H1 (cell line): ENCODE measurements around the gene SLC6A12. TPM values are rescaled to one million over a fixed set of nuclear protein-coding genes. Genes with fewer than 3 reads are reported as not detected.
A peak's percentile ranks its signal among the peaks of the same experiment; 100 is the strongest.

Source experiments
- CTCF ChIA-PET: fragments of 300-600 bp; sonication (Branson Sonifier 250); formaldehyde crosslinking; loops from one replicate; lab custom pipeline; 2021; ENCODE audit not compliant: partially characterized antibody; lab: Charles Lee
- POLR2A ChIA-PET: fragments of 300-600 bp; sonication (Branson Sonifier 250); formaldehyde crosslinking; loops from one replicate; lab custom pipeline; 2021; ENCODE audit warnings: inconsistent platforms; ENCODE audit not compliant: partially characterized antibody; lab: Charles Lee
- DNase-seq, 2 experiments: peaks; one replicate each; pipeline versions ENCODE4 v3.0.0 to v3.0.0-alpha.2; 2010 to 2022; ENCODE audit warnings: low spot score in 2 of 2, low read depth in 1 of 2, mixed read lengths in 1 of 2
- FAIRE-seq: peaks from 2 replicates; lab custom pipeline; 2011; peaks lifted over from hg19 to GRCh38; lab: Jason Lieb, UNC
- H2AFZ ChIP-seq: 2 replicates; pipeline ENCODE4 v1.8.1; 2012; ENCODE audit warnings: low read length, inconsistent platforms
- H2AK5ac ChIP-seq: 2 replicates; pipeline ENCODE4 v1.6.1; 2013; ENCODE audit warnings: low read depth, low read length
- H2BK120ac ChIP-seq: replicated peaks from 2 replicates; pipeline ENCODE3; 2013; ENCODE audit warnings: low read depth, low read length, inconsistent platforms
- H2BK12ac ChIP-seq: 2 replicates; pipeline ENCODE4 v1.6.1; 2013; ENCODE audit warnings: low read depth, low read length
- H2BK15ac ChIP-seq: 2 replicates; pipeline ENCODE4 v1.6.1; 2013; ENCODE audit warnings: low read length
- H2BK20ac ChIP-seq: 2 replicates; pipeline ENCODE4 v1.6.1; 2013; ENCODE audit warnings: low read length
- H2BK5ac ChIP-seq: 2 replicates; pipeline ENCODE4 v1.6.1; 2013; ENCODE audit warnings: low read depth, low read length
- H3K14ac ChIP-seq: 2 replicates; pipeline ENCODE4 v1.6.1; 2013; ENCODE audit warnings: inconsistent platforms; ENCODE audit not compliant: insufficient read length
- H3K18ac ChIP-seq: 2 replicates; pipeline ENCODE4 v1.6.1; 2013; ENCODE audit warnings: low read length; ENCODE audit errors: extremely low read depth
- H3K23ac ChIP-seq: 2 replicates; pipeline ENCODE4 v1.6.1; 2013; ENCODE audit warnings: inconsistent platforms; ENCODE audit not compliant: insufficient read length
- H3K23me2 ChIP-seq: 2 replicates; pipeline ENCODE4 v1.6.1; 2013; ENCODE audit warnings: low read depth, low read length
- H3K27ac ChIP-seq: 2 replicates; pipeline ENCODE4 v1.6.1; 2011; ENCODE audit warnings: low read depth, low read length, inconsistent platforms
- H3K27me3 ChIP-seq, 4 experiments: replicated peaks in 1 of 4; 1 replicate in 1 of 4; 2 replicates in 3 of 4; pipeline versions ENCODE4 v1.6.1 to v1.8.1; 2011 to 2013; ENCODE audit warnings: low read length in 3 of 4, mild to moderate bottlenecking in 3 of 4, inconsistent platforms in 2 of 4, mixed read lengths in 2 of 4, moderate library complexity in 1 of 4; ENCODE audit not compliant: control insufficient read depth in 3 of 4, insufficient read depth in 3 of 4; ENCODE audit errors: extremely low read depth in 1 of 4
- H3K36me3 ChIP-seq, 4 experiments: 2 replicates each; pipeline versions ENCODE4 v1.6.1 to v1.8.1; 2011 to 2013; ENCODE audit warnings: mild to moderate bottlenecking in 4 of 4, low read length in 3 of 4, moderate library complexity in 2 of 4, control low read depth in 1 of 4, inconsistent platforms in 1 of 4; ENCODE audit not compliant: insufficient read depth in 4 of 4, control insufficient read depth in 2 of 4
- H3K4ac ChIP-seq: replicated peaks from 2 replicates; pipeline ENCODE3; 2013; ENCODE audit warnings: low read length, low read depth, mixed read lengths, inconsistent platforms; ENCODE audit not compliant: insufficient read length
- H3K4me1 ChIP-seq, 4 experiments: replicated peaks in 1 of 4; 1 replicate in 1 of 4; 2 replicates in 3 of 4; pipeline versions ENCODE4 v1.6.1 to v1.8.1; 2011 to 2013; ENCODE audit warnings: low read length in 3 of 4, inconsistent platforms in 2 of 4, mixed read lengths in 1 of 4; ENCODE audit not compliant: insufficient read depth in 4 of 4, control insufficient read depth in 3 of 4
- H3K4me2 ChIP-seq, 2 experiments: 2 replicates each; pipeline versions ENCODE4 v1.6.1 to v1.8.1; 2011 to 2013; ENCODE audit warnings: low read depth in 2 of 2, low read length in 2 of 2, control low read depth in 1 of 2, inconsistent platforms in 1 of 2, mild to moderate bottlenecking in 1 of 2; ENCODE audit not compliant: insufficient read depth in 1 of 2
- H3K4me3 ChIP-seq, 4 experiments: fragments of 200-600, 300-600 bp in 1 of 4; sonication (generic), shearing (Covaris generic), sonication (Bioruptor Twin) in 1 of 4; 2 replicates each; pipeline versions ENCODE4 v1.5.1 to v1.8.1; 2011 to 2016; ENCODE audit warnings: low read length in 4 of 4, low read depth in 3 of 4, control low read depth in 2 of 4, inconsistent platforms in 2 of 4, mild to moderate bottlenecking in 2 of 4, mixed read lengths in 1 of 4, moderate library complexity in 1 of 4; ENCODE audit not compliant: insufficient read depth in 2 of 4; ENCODE audit errors: extremely low read depth in 1 of 4
- H3K56ac ChIP-seq: replicated peaks from 2 replicates; pipeline ENCODE3; 2013; ENCODE audit warnings: low read depth, mild to moderate bottlenecking, mixed read lengths, low read length, inconsistent platforms; ENCODE audit not compliant: insufficient read length
- H3K79me1 ChIP-seq: 2 replicates; pipeline ENCODE4 v1.6.1; 2013; ENCODE audit warnings: low read depth, low read length, control low read depth
- H3K79me2 ChIP-seq, 2 experiments: 2 replicates each; pipeline versions ENCODE4 v1.6.1 to v1.8.1; 2012 to 2013; ENCODE audit warnings: low read length in 2 of 2, mild to moderate bottlenecking in 2 of 2, inconsistent platforms in 1 of 2; ENCODE audit not compliant: insufficient read depth in 2 of 2, control insufficient read depth in 1 of 2
- H3K9ac ChIP-seq, 4 experiments: replicated peaks in 1 of 4; 1 replicate in 1 of 4; 2 replicates in 3 of 4; pipeline versions ENCODE4 v1.6.1 to v1.8.1; 2011 to 2013; ENCODE audit warnings: low read depth in 3 of 4, low read length in 3 of 4, control low read depth in 2 of 4, mild to moderate bottlenecking in 2 of 4, moderate library complexity in 2 of 4, inconsistent platforms in 1 of 4; ENCODE audit errors: extremely low read depth in 1 of 4
- H3K9me3 ChIP-seq, 2 experiments: 2 replicates each; pipeline versions ENCODE4 v1.6.1 to v1.8.1; 2012 to 2013; ENCODE audit warnings: mild to moderate bottlenecking in 2 of 2, moderate library complexity in 2 of 2, control low read depth in 1 of 2, inconsistent platforms in 1 of 2, low read depth in 1 of 2, low read length in 1 of 2, mixed read lengths in 1 of 2; ENCODE audit not compliant: insufficient read depth in 2 of 2
- H4K20me1 ChIP-seq, 2 experiments: replicated peaks in 1 of 2; 2 replicates each; pipeline versions ENCODE3 to v1.8.1; 2011 to 2013; ENCODE audit warnings: inconsistent platforms in 2 of 2, low read length in 2 of 2, mild to moderate bottlenecking in 1 of 2; ENCODE audit not compliant: insufficient read depth in 2 of 2, control insufficient read depth in 1 of 2
- H4K5ac ChIP-seq: 2 replicates; pipeline ENCODE4 v1.6.1; 2013; ENCODE audit warnings: low read length, low read depth, mixed read lengths, inconsistent platforms; ENCODE audit not compliant: insufficient read length
- H4K8ac ChIP-seq: 2 replicates; pipeline ENCODE4 v1.8.0; 2013; ENCODE audit warnings: mild to moderate bottlenecking, moderate library complexity, low read length, inconsistent platforms; ENCODE audit not compliant: insufficient read depth; ENCODE audit errors: extremely low read depth
- H4K91ac ChIP-seq: replicated peaks from 2 replicates; pipeline ENCODE3; 2013; ENCODE audit warnings: low read length, mixed read lengths, inconsistent platforms; ENCODE audit not compliant: insufficient read length
- CBX5 ChIP-seq: fragments of 300-800, 300-1000 bp; sonication (generic); IDR thresholded peaks from 2 replicates; pipeline ENCODE4 v1.7.1; 2016; ENCODE audit warnings: antibody characterized with exemption, low read length, low read depth
- GTF2F1 ChIP-seq: IDR thresholded peaks from 2 replicates; pipeline ENCODE4 v1.6.1; 2012; ENCODE audit warnings: low read depth, low read length, improper control_type of control experiment, borderline replicate concordance
- HDAC2 ChIP-seq, 2 experiments: fragments of 300-600 bp in 1 of 2; sonication (generic) in 1 of 2; IDR thresholded peaks; 2 replicates each; pipeline ENCODE4 v1.6.1; 2011 to 2012; ENCODE audit warnings: low read depth in 2 of 2, low read length in 2 of 2, mild to moderate bottlenecking in 2 of 2, moderate library complexity in 2 of 2, borderline replicate concordance in 1 of 2, inconsistent platforms in 1 of 2
- KDM4A ChIP-seq: IDR thresholded peaks from one replicate; pipeline ENCODE4 v1.7.1; 2012; ENCODE audit warnings: low read depth, mild to moderate bottlenecking, moderate library complexity, low read length, inconsistent platforms; ENCODE audit not compliant: severe bottlenecking
- RAD21 ChIP-seq, 2 experiments: IDR thresholded peaks in 1 of 2; conservative IDR thresholded peaks in 1 of 2; 2 replicates each; pipeline ENCODE4 v1.6.1; 2011; ENCODE audit warnings: low read depth in 2 of 2, low read length in 2 of 2, improper control_type of control experiment in 1 of 2, inconsistent platforms in 1 of 2, mild to moderate bottlenecking in 1 of 2, moderate library complexity in 1 of 2
- SP4 ChIP-seq: IDR thresholded peaks from 2 replicates; pipeline ENCODE4 v1.6.1; 2012; ENCODE audit warnings: low read length, inconsistent platforms
- WGBS, 2 experiments: shearing (Covaris generic) in 1 of 2; methylation state at CpG; one replicate each; pipeline versions ENCODE4 v1.1.6 to v1.1.7; 2013 to 2015; ENCODE audit warnings: low lambda C conversion rate in 2 of 2, mixed read lengths in 2 of 2, inconsistent platforms in 1 of 2, low coverage in 1 of 2, missing lambda C conversion rate in 1 of 2; ENCODE audit not compliant: insufficient replicate concordance in 2 of 2, insufficient coverage in 1 of 2, insufficient read length in 1 of 2; ENCODE audit errors: extremely low coverage in 1 of 2, missing lambda C conversion rate in 1 of 2; 5-methylcytosine and 5-hydroxymethylcytosine counted together
- polyA plus RNA-seq, 7 experiments: library from polyadenylated mRNA; depleted of rRNA in 3 of 7; stranded (reverse) in 5 of 7; unstranded in 2 of 7; fragments of >200 nt in 5 of 7; fragments of 200-250 nt in 2 of 7; gene quantifications; 1 replicate in 5 of 7; 2 replicates in 1 of 7; 4 replicates in 1 of 7; pipeline versions ENCODE4 v1.2.1 to v1.2.3, GENCODE V29; 2011 to 2013; ENCODE audit warnings: missing spikeins in 2 of 7, mixed read lengths in 2 of 7
- total RNA-seq: library from RNA; stranded (reverse); fragmentation: NEBNext Ultra II Directional; extraction: Animal tissue kit (Norgen Biotek cat#: 25700); gene quantifications from 2 replicates; pipeline ENCODE4 v1.2.1, GENCODE V29; 2021

The SLC6A12 gene
- total and polyA plus RNA-seq, 2 of the 8 experiments (the other 6 are each of a cell fraction or from before 2014, with no cell fraction given) = 0.70 to 1.1 TPM

- WGBS, 2 experiments = 97% methylated on average over 14 of the region's 26 CpGs; no CpG with 5 or more reads in 1 of the 2 experiments
- Histone ChIP-seq H3K4me3 (no peak overlapping the region), H3K9me3 (no peaks in the 10 kb centered on the region), H3K4me2 (no peak overlapping the region), H4K8ac (no peak overlapping the region; the same call in 1 of the 2 replicates), H3K27me3 (no peaks in the 10 kb centered on the region; a peak in 1 of 7 replicates), H3K79me1 (no peaks in the 10 kb centered on the region), H3K9ac (no peak overlapping the region), H2BK120ac (no peak overlapping the region), H4K5ac (no peak overlapping the region), H2AK5ac (no peak overlapping the region), H4K91ac (peak overlapping the region; percentile 17), H2BK15ac (peak overlapping the region; percentile 81; the same call in 1 of the 2 replicates), H2BK5ac (no peak overlapping the region), H3K18ac (no peak overlapping the region; the same call in 1 of the 2 replicates), H3K23ac (no peak overlapping the region), H3K27ac (no peak overlapping the region), H3K23me2 (no peaks in the 10 kb centered on the region), H3K56ac (no peak overlapping the region), H2BK12ac (no peak overlapping the region), H3K4me1 (peaks cover 0 to 4% (median 3%) of the 10 kb centered on the region in 4 experiments; a peak in 5 of 7 replicates), H3K4ac (no peak overlapping the region), H2BK20ac (no peak overlapping the region), H4K20me1 (no peaks in the 10 kb centered on the region), H3K14ac (no peak overlapping the region), H3K36me3 (no peaks in the 10 kb centered on the region), H3K79me2 (no peaks in the 10 kb centered on the region), H2AFZ (no peak overlapping the region)
- TF ChIP-seq CBX5 (no peak), RAD21 (IDR thresholded peaks at IDR 0.05 in 1 of 2, conservative IDR thresholded peaks at IDR 0.05 in 1 of 2; ENCODE audit: low read depth in 2 of 2, low read length in 2 of 2) (no peak), HDAC2 (IDR thresholded peaks at IDR 0.05; ENCODE audit: borderline replicate concordance in 1 of 2, low read depth in 2 of 2, low read length in 2 of 2) (no peak), KDM4A (no peak), SP4 (no peak), GTF2F1 (no peak)
- ChIA-PET CTCF (interaction anchor here (3.6 kb wide), 1 partner anchor 11 kb away, joined by 29 read pairs; no protein-coding TSS in a partner anchor), POLR2A (interaction anchor here (1.9 kb wide), 1 partner anchor 11 kb away, joined by 6 read pairs; no protein-coding TSS in a partner anchor)
- FAIRE-seq = no peak
- DNase-seq = no peak
Measured at GRCh38 chr12:163406-163986, 50.5 kb downstream of the SLC6A12 start.
